Lower leg skin (tissue), 4 donors: ENCODE results near the gene SYTL2. TPM values are rescaled to one million over a fixed set of nuclear protein-coding genes. Genes with fewer than 3 reads are reported as not detected.

Experiments used
- DNase-seq, 2 donors: peaks; one replicate each; pipeline ENCODE4 v3.0.0-alpha.2; 2019; ENCODE audit warnings: low spot score in 2 of 2
- H3K4me3 ChIP-seq: fragments of 200-600 bp; sonication (generic); 2 replicates; pipeline ENCODE4 v1.5.1; 2017; ENCODE audit warnings: mild to moderate bottlenecking, low read depth; ENCODE audit not compliant: poor library complexity, severe bottlenecking
- POLR2A ChIP-seq, 2 donors: fragments of 450-650 bp; IDR thresholded peaks; one replicate each; pipeline ENCODE4 v1.6.1; 2016 to 2017; ENCODE audit warnings: antibody characterized with exemption in 2 of 2, mild to moderate bottlenecking in 1 of 2, moderate library complexity in 1 of 2
- WGBS, 2 donors: methylation state at CpG; one replicate each; pipeline ENCODE4 v1.1.5; 2018; 5-methylcytosine and 5-hydroxymethylcytosine counted together
- intact Hi-C: fragments of 100-400 bp; cut with DNase I; formaldehyde crosslinking; loops from one replicate; pipeline ENCODE4 v1.15.0; 2023; ENCODE audit warnings: low total_unique reads
- total RNA-seq, 4 donors: library from RNA; depleted of rRNA; stranded (reverse); fragments of >200 nt; gene quantifications; one replicate each; pipeline ENCODE4 v1.1.0, GENCODE V29; 2016
- TF ChIP-seq, protein P1 (sequence below), 3 donors: fragments of 450-650 bp; IDR thresholded peaks; one replicate each; pipeline ENCODE4 v1.5.1; 2016; ENCODE audit warnings: antibody characterized with exemption in 3 of 3, mild to moderate bottlenecking in 3 of 3, moderate library complexity in 2 of 3

Gene SYTL2
- total RNA-seq, 4 donors from 2014 or later, result 4.2 to 13.2 (median 8.9) TPM

DNA sequence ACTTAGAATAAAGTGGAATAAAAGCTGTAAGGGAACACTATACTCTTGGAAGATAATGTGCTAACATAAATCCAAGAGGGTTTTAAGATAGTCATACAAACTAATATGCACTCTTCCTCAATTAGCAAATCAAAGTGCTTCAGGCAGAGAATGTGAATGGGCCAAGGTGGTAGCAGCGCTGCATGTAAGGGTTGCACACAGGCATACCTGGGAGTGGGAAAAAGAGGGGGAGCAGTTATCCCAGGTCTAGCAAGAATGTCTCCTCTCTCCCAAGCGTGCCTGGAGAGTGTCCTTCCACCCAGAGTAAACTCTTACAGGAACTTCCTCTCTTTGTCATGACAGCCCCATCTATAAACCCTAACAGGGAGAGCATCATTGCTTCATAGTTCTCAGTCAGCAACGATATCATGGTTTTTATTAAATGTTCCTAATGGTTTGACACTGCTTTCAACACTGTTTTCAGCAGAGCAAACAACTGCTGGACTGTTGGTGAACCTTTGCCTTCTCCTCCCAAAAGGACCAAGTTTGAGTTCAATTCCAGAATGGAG, 61.6 kb downstream of the SYTL2 start:
- WGBS, 2 donors, result 76 to 84% methylated on average over 3 of the region's 3 CpGs
- no peak overlapping the region for H3K4me3 ChIP-seq
- intact Hi-C loops, result no loop called here
- no peak for DNase-seq
- no peak for TF ChIP-seq POLR2A (IDR thresholded peaks at IDR 0.05)
- TF ChIP-seq, protein P1, sequence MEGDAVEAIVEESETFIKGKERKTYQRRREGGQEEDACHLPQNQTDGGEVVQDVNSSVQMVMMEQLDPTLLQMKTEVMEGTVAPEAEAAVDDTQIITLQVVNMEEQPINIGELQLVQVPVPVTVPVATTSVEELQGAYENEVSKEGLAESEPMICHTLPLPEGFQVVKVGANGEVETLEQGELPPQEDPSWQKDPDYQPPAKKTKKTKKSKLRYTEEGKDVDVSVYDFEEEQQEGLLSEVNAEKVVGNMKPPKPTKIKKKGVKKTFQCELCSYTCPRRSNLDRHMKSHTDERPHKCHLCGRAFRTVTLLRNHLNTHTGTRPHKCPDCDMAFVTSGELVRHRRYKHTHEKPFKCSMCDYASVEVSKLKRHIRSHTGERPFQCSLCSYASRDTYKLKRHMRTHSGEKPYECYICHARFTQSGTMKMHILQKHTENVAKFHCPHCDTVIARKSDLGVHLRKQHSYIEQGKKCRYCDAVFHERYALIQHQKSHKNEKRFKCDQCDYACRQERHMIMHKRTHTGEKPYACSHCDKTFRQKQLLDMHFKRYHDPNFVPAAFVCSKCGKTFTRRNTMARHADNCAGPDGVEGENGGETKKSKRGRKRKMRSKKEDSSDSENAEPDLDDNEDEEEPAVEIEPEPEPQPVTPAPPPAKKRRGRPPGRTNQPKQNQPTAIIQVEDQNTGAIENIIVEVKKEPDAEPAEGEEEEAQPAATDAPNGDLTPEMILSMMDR (IDR thresholded peaks at IDR 0.05), result no peak

DNA sequence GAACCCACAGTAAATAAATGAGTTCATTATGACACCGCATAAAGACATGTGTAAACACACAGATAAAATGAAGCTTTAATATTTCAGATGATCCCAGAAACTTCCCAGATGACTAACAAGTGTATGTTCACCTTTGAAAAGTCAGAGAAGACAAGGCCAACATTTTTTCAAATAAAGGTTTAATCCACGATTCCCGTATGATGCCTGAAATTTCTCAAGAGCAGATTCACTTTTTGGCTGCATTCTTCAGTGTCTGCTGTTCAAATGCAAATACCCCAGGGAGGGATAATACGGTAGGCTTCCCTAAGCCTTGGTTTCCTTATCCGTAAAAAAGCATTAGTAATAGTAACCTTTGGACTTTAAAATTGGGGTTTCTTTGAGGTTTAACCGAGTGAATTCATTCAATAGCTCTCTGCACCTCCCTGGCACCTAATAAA, 62.5 kb downstream of the SYTL2 start:
- TF ChIP-seq POLR2A (IDR thresholded peaks at IDR 0.05), result no peak
- TF ChIP-seq, protein P1 (IDR thresholded peaks at IDR 0.05), result no peak
- no peak overlapping the region for H3K4me3 ChIP-seq
- 82% methylated on average over 6 of the region's 6 CpGs for WGBS, 2 donors
- intact Hi-C loops, result no loop called here
- DNase-seq, result no peak

DNA sequence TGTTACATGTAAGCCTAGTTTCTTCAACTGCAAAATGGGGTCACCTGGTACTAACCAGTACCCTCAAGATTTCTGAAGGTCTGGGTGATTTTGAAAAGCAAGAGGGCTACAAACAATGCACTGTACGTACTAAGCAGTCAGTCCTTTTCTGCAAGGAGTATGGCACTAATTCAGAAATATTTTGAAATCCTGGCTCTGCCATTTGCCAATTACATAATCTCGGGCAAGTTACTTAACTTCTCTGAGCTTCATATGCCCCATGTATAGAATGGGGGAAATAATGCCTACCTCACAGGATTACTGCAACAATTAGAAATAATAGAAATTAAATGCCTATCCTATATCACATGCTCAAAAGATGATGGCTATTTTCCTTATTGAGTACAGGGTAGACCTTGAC, 64.3 kb downstream of the SYTL2 start:
- intact Hi-C loops, result no loop called here
- 42% methylated on average over 2 of the region's 2 CpGs for WGBS, 2 donors
- no peak for DNase-seq
- no peak overlapping the region for H3K4me3 ChIP-seq
- TF ChIP-seq POLR2A (IDR thresholded peaks at IDR 0.05), result no peak
- TF ChIP-seq, protein P1 (IDR thresholded peaks at IDR 0.05), result no peak

DNA sequence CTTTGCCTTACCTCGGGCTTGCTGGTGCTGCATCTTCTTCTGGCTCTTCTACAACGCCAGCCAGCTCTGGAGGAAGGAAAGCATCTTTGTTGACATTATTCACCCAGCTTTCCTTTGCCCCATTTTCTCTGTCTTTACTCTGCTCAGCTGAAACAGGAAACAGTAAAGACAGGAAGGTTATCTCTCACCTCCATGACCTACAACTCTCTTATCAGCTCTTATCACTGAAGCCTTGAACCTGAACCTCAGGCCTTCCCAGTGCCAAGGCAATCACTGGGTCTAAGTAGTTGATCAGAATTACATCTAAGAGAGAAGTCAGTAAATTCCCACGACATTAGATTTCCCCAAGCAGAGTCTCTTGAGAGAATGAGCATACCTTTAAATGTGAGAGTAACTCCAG, 65.3 kb downstream of the SYTL2 start:
- intact Hi-C loops, result loop anchor here (1.0 kb wide), 1 partner anchor 23 kb away; no protein-coding TSS in a partner anchor
- TF ChIP-seq, protein P1 (IDR thresholded peaks at IDR 0.05), result no peak
- DNase-seq, result no peak
- no peak overlapping the region for H3K4me3 ChIP-seq
- WGBS, 2 donors, result 82 to 87% methylated on average over 3 of the region's 3 CpGs

DNA sequence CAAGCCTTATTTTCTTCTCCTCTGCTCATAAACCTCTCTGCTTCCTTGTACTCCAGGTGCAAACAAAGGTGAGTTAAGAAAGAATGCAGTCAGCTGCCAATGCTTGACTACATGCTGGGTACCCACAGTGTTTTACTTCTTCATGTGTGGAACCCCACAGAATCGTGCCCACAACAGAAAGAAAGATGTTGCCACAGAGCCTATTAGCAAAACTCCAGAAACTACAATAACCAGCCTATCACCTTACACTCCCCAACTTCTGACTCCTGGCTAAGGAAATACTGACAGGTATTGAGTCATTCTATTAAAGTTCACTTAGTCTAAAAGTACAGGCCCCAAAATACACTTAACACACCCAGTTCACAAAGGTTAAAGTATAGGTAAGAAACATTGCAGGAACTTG, 68.1 kb downstream of the SYTL2 start:
- WGBS, 2 donors, result 63 to 84% methylated on average over 1 of the region's 1 CpG
- intact Hi-C loops, result no loop called here
- DNase-seq, result no peak
- H3K4me3 ChIP-seq, result no peak overlapping the region
- TF ChIP-seq, protein P1 (IDR thresholded peaks at IDR 0.05), result no peak
- TF ChIP-seq POLR2A (IDR thresholded peaks at IDR 0.05), result no peak

DNA sequence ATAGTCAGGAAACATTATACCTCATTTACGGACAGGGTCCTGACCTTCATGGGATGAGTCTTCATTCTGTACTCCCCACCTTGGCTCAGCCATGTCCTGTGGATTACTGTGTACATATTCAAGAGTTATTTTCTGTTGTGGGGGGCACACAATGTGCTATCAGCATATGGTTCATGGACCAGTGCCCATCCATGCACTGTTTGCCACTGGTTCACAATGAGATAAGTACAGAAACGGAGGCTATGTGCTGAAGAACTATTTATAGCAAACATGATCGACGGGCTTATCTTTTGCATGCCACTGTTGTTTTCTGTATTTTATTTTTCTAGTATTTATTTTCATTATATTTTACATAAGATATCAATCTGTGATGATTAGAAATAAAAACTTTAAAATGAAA, 68.6 kb downstream of the SYTL2 start:
- H3K4me3 ChIP-seq, result no peak overlapping the region
- no peak for DNase-seq
- TF ChIP-seq, protein P1 (IDR thresholded peaks at IDR 0.05), result no peak
- no peak for TF ChIP-seq POLR2A (IDR thresholded peaks at IDR 0.05)
- intact Hi-C loops, result no loop called here
- WGBS, 2 donors, result 86 to 87% methylated on average over 4 of the region's 4 CpGs
